Lower leg skin (tissue), 3 donors: ENCODE data around the gene CAMTA1.

ENCODE experiments used
- CTCF ChIP-seq, 3 donors: fragments of 450-650 bp; IDR thresholded peaks; one replicate each; pipeline ENCODE4 v1.5.1; 2016; ENCODE audit warnings: antibody characterized with exemption in 3 of 3, mild to moderate bottlenecking in 3 of 3, moderate library complexity in 2 of 3
- POLR2A ChIP-seq, 2 donors: fragments of 450-650 bp; IDR thresholded peaks; one replicate each; pipeline ENCODE4 v1.6.1; 2016 to 2017; ENCODE audit warnings: antibody characterized with exemption in 2 of 2, mild to moderate bottlenecking in 1 of 2, moderate library complexity in 1 of 2

GRCh38 chr1:6965935-6966241 is 180.6 kb downstream of the CAMTA1 start:
- no peak for TF ChIP-seq CTCF (IDR thresholded peaks at IDR 0.05)
- no peak for TF ChIP-seq POLR2A (IDR thresholded peaks at IDR 0.05)
